ENCODE measurements around the gene MRPL50. TPM values are rescaled to one million over a fixed set of nuclear protein-coding genes. Genes with fewer than 3 reads are reported as not detected.
A peak's percentile ranks its signal among the peaks of the same experiment; 100 is the strongest.

The MRPL50 gene
- total RNA-seq, 4 donors from 2014 or later: 11.5 to 44.8 (median 23.2) TPM

- H3K27me3 ChIP-seq: no peaks in the 10 kb centered on the region
- H3K9me3 ChIP-seq: peaks cover 0 to 27% of the 10 kb centered on the region in 2 donors
- H3K4me1 ChIP-seq: no peaks in the 10 kb centered on the region
- TF ChIP-seq POLR2A (IDR thresholded peaks at IDR 0.05): no peak
- TF ChIP-seq, protein P1, sequence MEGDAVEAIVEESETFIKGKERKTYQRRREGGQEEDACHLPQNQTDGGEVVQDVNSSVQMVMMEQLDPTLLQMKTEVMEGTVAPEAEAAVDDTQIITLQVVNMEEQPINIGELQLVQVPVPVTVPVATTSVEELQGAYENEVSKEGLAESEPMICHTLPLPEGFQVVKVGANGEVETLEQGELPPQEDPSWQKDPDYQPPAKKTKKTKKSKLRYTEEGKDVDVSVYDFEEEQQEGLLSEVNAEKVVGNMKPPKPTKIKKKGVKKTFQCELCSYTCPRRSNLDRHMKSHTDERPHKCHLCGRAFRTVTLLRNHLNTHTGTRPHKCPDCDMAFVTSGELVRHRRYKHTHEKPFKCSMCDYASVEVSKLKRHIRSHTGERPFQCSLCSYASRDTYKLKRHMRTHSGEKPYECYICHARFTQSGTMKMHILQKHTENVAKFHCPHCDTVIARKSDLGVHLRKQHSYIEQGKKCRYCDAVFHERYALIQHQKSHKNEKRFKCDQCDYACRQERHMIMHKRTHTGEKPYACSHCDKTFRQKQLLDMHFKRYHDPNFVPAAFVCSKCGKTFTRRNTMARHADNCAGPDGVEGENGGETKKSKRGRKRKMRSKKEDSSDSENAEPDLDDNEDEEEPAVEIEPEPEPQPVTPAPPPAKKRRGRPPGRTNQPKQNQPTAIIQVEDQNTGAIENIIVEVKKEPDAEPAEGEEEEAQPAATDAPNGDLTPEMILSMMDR (IDR thresholded peaks at IDR 0.05): no peak
- peak in 1 of 2 donors; percentile 28 for DNase-seq
- H3K36me3 ChIP-seq: no peaks in the 10 kb centered on the region
- H3K27ac ChIP-seq: peak overlapping the region; percentile 75 to 88
- H3K4me3 ChIP-seq: peak overlapping the region; percentile 63 to 68
- intact Hi-C loops (cut with DNase I; ENCODE audit: low total_unique reads): no loop called here
These were observed 668 bp upstream of the MRPL50 start for GRCh38 chr9:101398930-101399642.

DNA sequence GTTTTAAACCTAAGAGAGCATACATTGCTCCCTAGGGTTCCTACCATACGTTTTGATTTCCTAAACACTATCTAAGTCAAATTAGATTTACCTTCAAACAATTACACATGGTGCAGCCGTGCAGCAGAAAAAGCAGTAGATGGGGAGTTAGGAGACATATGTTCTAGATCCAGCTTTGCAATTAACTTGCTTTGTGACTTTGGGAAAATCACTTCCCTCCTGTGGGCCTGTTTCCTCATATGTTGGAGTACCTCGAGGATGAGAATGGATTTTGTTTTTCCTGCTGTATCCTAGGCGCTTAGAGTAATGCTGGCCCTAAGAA lies 711 bp downstream of the MRPL50 start:
- Histone ChIP-seq H3K27me3 (no peaks in the 10 kb centered on the region), H3K27ac (peak overlapping the region; percentile 82 to 88), H3K36me3 (no peaks in the 10 kb centered on the region), H3K4me3 (peak overlapping the region; percentile 63 to 68), H3K4me1 (no peaks in the 10 kb centered on the region), H3K9me3 (peaks cover 0 to 15% of the 10 kb centered on the region in 2 donors)
- no peak for TF ChIP-seq POLR2A (IDR thresholded peaks at IDR 0.05)
- TF ChIP-seq, protein P1 (IDR thresholded peaks at IDR 0.05): no peak
- no peak for DNase-seq
- intact Hi-C loops (cut with DNase I; ENCODE audit: low total_unique reads): no loop called here

GRCh38 chr9:101394687-101395086 lies 3.7 kb downstream of the MRPL50 start:
- TF ChIP-seq, protein P1 (IDR thresholded peaks at IDR 0.05): no peak
- TF ChIP-seq POLR2A (IDR thresholded peaks at IDR 0.05): no peak
- no peak overlapping the region for H3K27ac ChIP-seq
- peaks cover 0 to 4% of the 10 kb centered on the region in 2 donors for H3K9me3 ChIP-seq
- no peaks in the 10 kb centered on the region for H3K4me1 ChIP-seq
- intact Hi-C loops (cut with DNase I; ENCODE audit: low total_unique reads): no loop called here
- H3K36me3 ChIP-seq: no peaks in the 10 kb centered on the region
- H3K27me3 ChIP-seq: no peaks in the 10 kb centered on the region
- no peak for DNase-seq
- H3K4me3 ChIP-seq: no peak overlapping the region

DNA sequence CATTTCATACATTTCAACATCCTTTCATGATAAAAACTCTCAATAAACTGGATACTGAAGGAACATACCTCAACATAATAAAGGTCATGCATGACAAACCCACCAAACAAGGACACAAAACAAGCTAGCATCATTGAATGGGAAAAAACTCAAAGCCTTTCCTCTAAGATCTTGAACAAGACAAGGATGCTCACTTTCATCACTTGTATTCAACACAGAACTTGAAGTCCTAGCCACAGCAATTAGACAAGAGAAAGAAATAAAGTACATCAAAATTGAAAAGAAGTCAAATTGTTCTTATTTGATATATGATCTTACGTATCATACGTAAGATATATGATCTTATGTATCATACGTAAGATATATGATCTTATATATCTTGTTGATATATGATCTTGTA lies 5.3 kb downstream of the MRPL50 start:
- Histone ChIP-seq H3K9me3 (peaks cover 0 to 4% of the 10 kb centered on the region in 2 donors), H3K27ac (no peak overlapping the region), H3K4me1 (no peaks in the 10 kb centered on the region), H3K27me3 (no peaks in the 10 kb centered on the region), H3K4me3 (no peak overlapping the region), H3K36me3 (no peaks in the 10 kb centered on the region)
- TF ChIP-seq, protein P1 (IDR thresholded peaks at IDR 0.05): no peak
- TF ChIP-seq POLR2A (IDR thresholded peaks at IDR 0.05): no peak
- no peak for DNase-seq
- intact Hi-C loops (cut with DNase I; ENCODE audit: low total_unique reads): no loop called here

DNA sequence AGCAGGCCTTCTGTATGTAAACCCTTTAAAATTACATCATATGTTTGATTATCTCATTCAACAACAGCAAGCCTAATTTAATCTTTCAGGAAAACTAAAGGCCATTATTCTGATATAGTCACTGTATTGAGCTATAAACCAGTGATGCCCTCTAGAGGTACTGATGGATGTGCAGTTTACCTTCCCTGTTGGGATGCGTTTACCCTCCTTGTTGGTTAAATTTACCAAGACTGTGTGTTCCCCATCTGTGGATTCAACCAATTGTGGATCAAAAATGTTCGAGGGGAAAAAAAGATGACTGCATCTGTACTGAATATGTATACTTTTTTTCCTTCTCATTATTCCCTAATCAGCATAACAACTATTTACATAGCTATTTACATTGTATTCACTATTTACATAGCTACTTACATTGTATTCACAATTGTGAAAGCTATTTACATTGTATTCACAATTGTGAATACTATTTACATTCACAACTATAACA lies 9.9 kb downstream of the MRPL50 start:
- H3K27ac ChIP-seq: no peak overlapping the region
- no peaks in the 10 kb centered on the region for H3K9me3 ChIP-seq
- no peaks in the 10 kb centered on the region for H3K4me1 ChIP-seq
- no peak overlapping the region for H3K4me3 ChIP-seq
- TF ChIP-seq, protein P1 (IDR thresholded peaks at IDR 0.05): no peak
- H3K27me3 ChIP-seq: no peaks in the 10 kb centered on the region
- H3K36me3 ChIP-seq: no peaks in the 10 kb centered on the region
- no peak for DNase-seq
- intact Hi-C loops (cut with DNase I; ENCODE audit: low total_unique reads): no loop called here

Data from uterus (tissue), 4 donors.